GM19238 (cell line): Measurements from ENCODE around the gene CELSR1.

ENCODE experiments used
- DNase-seq: peaks from one replicate; pipeline ENCODE4 v3.0.0; 2011; ENCODE audit warnings: low spot score; ENCODE audit not compliant: insufficient read length

CELSR1 gene

GRCh38 chr22:46557736-46558480 is 20.5 kb upstream of the CELSR1 start:
- DNase-seq, result no peak

GRCh38 chr22:46556775-46557174 is 19.4 kb upstream of the CELSR1 start:
- no peak for DNase-seq

- no peak for DNase-seq
Observed at GRCh38 chr22:46553189-46553588, 15.8 kb upstream of the CELSR1 start.

GRCh38 chr22:46551996-46552395 is 14.6 kb upstream of the CELSR1 start:
- DNase-seq, result no peak

- no peak for DNase-seq
Observed at GRCh38 chr22:46551321-46551720, 13.9 kb upstream of the CELSR1 start.

GRCh38 chr22:46549971-46550641 is 12.7 kb upstream of the CELSR1 start:
- no peak for DNase-seq

GRCh38 chr22:46549563-46549840 is 12.1 kb upstream of the CELSR1 start:
- no peak for DNase-seq

- DNase-seq, result no peak
Observed at GRCh38 chr22:46547883-46548244, 10.4 kb upstream of the CELSR1 start.

GRCh38 chr22:46547179-46547882 is 9.9 kb upstream of the CELSR1 start:
- DNase-seq, result no peak

GRCh38 chr22:46546466-46547178 is 9.2 kb upstream of the CELSR1 start:
- DNase-seq, result no peak

GRCh38 chr22:46545086-46545792 is 7.8 kb upstream of the CELSR1 start:
- DNase-seq, result no peak

GRCh38 chr22:46542011-46542985 is 4.9 kb upstream of the CELSR1 start:
- DNase-seq, result peak; percentile 93

- no peak for DNase-seq
Observed at GRCh38 chr22:46541536-46541935, 4.1 kb upstream of the CELSR1 start.

GRCh38 chr22:46540874-46541273 is 3.5 kb upstream of the CELSR1 start:
- DNase-seq, result no peak

GRCh38 chr22:46539169-46539568 is 1.7 kb upstream of the CELSR1 start:
- no peak for DNase-seq

- no peak for DNase-seq
Observed at GRCh38 chr22:46538814-46539160, 1.4 kb upstream of the CELSR1 start.

GRCh38 chr22:46537946-46538813 is 760 bp upstream of the CELSR1 start:
- DNase-seq, result no peak

GRCh38 chr22:46536537-46537224 is 739 bp downstream of the CELSR1 start:
- DNase-seq, result no peak
